ENCODE results near the gene VILL. TPM values are rescaled to one million over a fixed set of nuclear protein-coding genes. Genes with fewer than 3 reads are reported as not detected.
A peak's percentile ranks its signal among the peaks of the same experiment; 100 is the strongest.
"Not testable (repeated sequence)": the region's sequence is repeated elsewhere in the genome, so short reads cannot be mapped to it uniquely, and the experiment has no call there.

Gene VILL
- total RNA-seq, 1 donor from 2014 or later, result 7.9 TPM

DNA sequence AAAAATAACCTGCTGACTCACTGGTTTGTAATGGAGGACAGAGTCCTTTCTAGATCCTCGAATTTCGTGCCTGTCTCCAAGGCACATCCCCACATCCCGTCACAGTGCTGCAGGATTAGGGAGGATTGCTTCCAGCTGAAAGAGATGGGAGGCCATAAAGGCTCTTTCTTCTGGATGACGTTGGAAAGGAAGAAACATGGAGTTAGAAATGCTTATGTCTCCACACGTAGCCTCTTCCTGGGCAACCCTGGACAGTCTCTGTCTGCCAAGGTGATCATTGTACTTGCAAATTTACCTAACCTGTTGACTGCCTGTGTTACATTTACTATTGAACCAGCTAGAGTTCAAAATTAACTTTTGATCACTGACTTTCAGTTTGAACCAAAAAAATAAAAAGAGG, 27.6 kb upstream of the VILL start:
- peak; percentile 73 for DNase-seq (ENCODE audit: low read depth)

GRCh38 chr3:37963635-37964034, 27.0 kb upstream of the VILL start:
- DNase-seq (ENCODE audit: low read depth), result peak; percentile 76

GRCh38 chr3:37964146-37964545, 26.4 kb upstream of the VILL start:
- DNase-seq (ENCODE audit: low read depth), result no peak

GRCh38 chr3:37964716-37965115, 25.9 kb upstream of the VILL start:
- no peak for DNase-seq (ENCODE audit: low read depth)

DNA sequence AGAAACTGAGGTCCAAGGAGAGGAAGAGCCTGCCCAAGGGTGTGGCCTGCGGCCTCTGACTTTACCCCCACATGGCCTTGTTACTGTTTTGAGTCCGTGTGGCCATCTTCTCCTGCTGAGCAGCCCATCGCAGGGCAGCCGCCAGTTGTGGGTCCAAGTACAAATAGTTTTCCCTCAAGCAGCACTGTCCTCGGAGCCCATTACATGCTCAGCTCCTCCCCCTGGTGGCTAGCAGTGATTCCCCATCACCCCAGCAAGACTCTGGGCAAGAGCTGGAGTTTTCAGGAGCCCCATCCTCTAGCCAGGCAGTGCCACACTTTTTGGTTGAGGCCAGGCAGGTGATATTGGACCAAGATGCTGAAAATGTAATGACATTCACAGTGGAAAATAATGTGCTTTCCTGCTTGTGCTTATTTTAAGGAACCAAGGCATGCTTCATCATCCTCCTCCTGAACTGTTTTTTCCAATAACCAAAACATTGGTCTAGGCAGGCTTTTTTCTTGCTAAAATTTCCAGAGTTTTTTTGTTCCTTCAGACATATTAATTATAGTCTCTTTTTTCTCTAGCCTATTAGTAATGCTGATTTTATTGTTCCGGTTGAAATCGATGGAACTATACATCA, 23.2 kb upstream of the VILL start:
- peak; percentile 79 for DNase-seq (ENCODE audit: low read depth)

DNA sequence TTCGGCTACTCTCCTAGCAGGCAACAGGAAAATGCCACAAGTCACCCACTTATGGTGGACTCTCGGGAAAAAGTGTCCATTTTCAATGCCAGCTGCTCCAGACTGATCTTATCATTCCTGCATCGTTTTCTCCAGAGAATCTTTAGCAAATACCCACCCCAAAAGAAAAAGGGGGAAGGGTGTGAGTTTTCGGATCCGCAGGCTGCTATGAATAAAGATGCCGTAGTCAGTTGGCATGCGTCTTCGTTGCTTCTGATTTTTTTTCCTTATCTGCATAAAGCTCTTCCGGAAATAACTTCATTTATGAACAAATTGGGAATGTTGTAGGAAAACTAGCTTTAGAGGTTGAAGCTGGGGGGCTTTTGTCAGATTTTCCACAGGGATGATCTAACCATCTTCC, 22.4 kb upstream of the VILL start:
- no peak for DNase-seq (ENCODE audit: low read depth)

- peak; percentile 92 for DNase-seq (ENCODE audit: low read depth)
Observed at GRCh38 chr3:37968813-37969595, 21.6 kb upstream of the VILL start.

DNA sequence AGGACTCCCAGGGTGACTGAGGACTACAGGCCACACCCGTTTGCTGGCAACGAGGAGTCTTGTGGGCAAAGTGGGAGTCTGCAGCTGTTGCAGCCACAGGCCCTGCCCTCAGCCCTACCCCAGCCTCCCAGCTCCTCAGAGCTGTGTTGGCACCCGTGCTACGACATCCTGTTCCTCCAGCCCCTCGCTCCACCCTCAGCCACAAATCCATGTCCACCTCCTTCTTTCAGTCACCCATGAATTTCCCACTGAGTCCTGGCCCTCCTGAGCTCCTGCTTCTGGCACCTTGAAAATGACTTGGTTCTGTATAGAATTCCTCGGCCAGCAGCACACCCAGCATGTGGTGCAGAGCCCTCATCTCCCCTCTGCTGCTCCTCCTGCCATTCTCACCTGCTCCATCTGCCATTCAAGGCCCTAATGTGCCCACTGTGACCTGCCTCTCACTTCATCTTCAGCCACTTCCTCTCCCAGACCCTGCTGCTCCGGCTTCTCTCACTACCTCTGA, 20.9 kb upstream of the VILL start:
- DNase-seq (ENCODE audit: low read depth), result peak; percentile 99

DNA sequence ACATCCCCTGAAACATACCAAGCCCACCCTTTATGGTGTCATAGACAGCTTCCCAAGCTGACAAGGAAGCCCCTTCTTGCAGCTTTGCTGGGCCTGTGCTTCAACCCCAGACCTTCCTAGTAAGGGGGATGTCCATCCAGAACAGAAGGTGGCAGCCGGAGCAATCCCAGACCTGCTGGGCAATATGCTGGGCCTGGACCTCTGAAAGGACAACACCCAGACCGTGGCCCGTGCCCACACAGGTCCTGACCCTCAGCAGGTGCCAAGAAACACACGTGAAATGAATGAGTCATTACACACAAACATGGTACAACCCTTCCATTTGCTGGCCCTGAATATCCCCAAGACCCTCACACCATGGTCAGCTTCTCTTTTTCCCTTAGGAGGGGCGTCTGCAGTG, 19.8 kb upstream of the VILL start:
- DNase-seq (ENCODE audit: low read depth), result peak; percentile 64

DNA sequence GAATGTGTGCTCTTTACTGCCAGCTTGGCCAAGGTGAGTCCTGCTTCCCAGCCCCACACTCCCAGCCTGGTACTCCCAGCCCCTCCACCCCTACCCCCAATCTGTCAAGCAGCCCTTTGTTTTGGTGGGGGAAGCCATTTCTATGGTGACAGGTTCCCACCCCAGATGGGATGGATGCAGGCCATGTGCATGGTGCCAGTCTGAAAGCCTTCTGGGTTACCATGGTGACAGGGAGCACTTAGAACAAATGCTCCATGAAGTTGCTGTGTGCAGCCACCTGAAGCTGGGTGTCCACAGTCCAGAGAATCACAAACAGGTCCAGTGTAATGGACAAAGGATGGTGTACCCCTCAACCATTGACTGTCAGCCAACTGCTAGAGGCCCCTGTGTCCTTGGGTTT, 19.1 kb upstream of the VILL start:
- DNase-seq (ENCODE audit: low read depth), result no peak

DNA sequence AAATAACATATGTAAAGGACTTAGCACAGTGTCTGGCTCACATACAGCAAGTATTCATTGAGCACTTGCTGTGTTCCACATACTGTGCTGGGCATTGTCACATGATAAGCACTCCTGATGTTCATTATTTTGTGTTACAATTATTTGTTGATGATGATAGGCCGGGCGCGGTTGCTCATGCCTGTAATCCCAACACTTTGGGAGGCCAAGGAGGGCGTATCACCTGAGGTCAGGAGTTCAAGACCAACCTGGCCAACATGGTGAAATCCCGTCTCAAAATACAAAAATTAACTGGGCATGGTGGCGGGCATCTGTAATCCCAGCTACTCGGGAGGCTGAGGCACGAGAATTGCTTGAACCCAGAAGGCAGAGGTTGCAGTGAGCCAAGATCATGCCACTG, 18.5 kb upstream of the VILL start:
- DNase-seq (ENCODE audit: low read depth), result not testable (repeated sequence)

DNA sequence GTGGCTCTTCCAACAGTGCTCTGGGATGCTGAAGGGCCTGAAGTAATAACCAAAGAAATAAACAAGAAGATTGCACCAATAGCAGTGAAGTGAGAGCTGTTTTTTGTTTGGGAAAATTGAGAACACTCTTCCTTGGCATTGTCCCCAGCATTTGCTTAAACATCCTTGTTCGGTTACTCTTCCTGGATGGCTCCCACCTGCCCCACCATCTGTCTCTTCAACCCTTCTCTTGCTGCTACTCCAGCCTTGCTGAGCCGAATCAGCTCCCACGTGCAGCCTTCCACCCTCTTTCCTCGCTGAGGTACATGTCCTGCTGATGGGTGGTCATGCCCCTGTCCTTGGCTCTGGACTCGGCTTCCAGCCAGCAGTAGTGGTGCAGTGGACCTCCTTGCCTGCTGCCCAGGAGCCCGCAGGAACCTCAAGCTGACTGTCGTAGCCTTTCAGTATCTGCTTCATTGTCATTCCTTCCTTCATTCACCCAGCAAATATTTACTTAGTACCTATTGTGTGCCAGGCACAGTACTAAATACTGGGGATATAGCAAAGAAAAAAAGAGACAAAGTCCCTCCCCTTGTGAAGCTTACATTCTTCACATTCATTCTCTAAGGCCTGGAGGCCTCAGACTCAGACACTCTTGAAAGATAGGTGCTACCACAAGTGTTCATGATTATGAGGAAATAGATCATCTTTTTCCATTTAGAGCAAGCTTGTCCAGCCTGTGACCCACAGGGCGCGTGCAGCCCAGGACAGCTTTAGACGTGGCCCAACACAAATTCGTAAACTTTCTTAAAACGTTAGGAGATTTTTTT, 17.1 kb upstream of the VILL start:
- no peak for DNase-seq (ENCODE audit: low read depth)

- DNase-seq (ENCODE audit: low read depth), result peak; percentile 83
Observed at GRCh38 chr3:37974121-37975083, 16.2 kb upstream of the VILL start.

DNA sequence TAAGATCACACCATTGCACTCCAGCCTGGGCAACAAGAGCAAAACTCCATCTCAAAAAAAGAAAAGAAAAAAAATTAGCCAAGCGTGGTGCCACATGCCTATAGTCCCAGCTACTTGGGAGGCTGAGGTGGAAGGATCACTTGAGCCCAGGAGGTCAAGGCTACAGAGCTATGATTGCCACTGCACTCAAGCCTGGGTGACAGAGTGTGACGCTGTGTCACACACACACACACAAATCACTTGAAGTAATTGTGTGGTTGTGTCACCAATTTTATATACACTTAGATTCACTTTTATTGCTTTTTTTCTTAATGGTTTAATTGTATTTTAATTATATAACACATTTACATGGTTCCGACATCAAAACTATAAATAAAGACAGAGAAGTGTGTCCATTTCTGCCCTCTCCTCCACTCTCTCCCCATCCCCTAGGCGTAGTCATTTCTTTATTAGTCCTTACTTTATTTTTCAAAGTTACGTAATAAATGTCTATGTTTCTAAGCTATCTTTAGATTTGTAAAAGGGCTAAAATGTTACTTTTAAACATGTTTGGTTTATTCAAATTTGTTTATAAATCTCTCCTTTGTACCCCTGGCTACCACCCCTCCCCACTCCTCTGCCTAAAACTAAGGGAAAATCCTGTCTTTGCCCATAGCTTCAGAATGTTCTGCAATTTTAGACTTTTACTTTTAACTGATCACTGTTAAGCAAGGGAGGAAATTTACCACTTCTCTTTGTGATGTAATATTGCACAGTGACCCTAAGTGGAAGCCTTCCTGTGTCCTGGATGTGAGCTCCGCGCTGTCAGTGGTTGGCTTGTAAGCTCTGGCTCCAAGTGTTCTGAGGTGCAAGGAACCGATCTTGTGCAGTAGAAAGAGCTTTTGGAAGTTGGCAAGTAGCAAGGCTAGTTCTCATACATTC, 10.8 kb upstream of the VILL start:
- no peak for DNase-seq (ENCODE audit: low read depth)

DNA sequence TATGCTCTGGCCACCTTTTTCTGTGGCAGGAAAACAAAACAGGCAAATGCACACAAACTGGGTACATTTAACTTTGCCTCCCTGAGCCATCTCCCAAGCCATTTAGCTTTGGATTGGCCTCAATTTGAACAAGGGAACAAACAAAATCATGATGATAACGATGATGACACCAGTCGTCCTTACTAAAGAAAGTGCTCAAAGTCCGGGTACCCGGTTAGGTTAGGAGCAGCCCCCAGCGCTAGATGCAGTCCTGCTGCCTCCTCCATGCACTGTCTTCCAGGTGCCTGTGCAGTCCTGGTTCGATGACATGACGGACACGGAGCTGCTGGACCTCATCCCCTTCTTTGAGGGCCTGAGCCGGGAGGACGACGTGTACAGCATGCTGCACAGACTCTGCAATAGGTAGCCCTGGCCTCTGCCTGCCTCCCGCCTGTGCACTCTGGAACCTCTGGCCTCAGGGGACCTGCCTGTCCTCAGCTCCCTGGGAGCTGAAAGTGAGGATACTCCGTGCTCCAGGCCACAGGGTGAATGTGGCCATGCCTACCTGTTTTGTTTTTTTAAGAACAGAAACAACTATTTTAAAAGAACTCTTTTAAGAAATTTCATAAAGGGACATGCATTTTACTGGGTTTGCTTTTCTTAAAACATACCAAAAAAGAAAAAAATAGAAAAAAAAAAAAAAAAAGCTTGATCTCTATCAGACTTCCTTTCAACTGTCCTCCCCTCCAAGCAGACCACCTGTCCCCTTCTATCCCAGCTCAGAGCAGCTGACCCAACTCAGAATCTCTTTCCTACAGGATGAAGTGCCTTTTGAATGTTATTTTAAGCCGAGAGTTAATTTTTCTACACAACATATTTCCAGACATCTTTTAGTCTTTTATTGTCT, 9.9 kb upstream of the VILL start:
- peak; percentile 58 for DNase-seq (ENCODE audit: low read depth)

DNA sequence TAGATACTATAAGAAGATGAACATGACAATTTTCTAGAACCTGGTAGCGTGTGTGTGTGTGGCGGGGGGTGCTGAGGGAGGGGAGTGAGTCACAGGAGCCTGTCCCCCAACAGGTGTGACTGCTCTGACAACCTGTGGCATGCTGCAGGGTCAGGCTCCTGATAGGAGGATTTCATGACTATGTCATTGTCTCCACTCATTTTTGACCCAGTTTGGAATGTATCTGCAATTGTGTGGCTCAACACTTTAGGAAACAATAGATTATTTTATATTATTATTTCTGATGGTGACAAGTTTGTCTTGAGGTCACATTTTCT, 9.3 kb upstream of the VILL start:
- peak; percentile 56 for DNase-seq (ENCODE audit: low read depth)

GRCh38 chr3:37982331-37982730, 8.3 kb upstream of the VILL start:
- DNase-seq (ENCODE audit: low read depth), result no peak

DNA sequence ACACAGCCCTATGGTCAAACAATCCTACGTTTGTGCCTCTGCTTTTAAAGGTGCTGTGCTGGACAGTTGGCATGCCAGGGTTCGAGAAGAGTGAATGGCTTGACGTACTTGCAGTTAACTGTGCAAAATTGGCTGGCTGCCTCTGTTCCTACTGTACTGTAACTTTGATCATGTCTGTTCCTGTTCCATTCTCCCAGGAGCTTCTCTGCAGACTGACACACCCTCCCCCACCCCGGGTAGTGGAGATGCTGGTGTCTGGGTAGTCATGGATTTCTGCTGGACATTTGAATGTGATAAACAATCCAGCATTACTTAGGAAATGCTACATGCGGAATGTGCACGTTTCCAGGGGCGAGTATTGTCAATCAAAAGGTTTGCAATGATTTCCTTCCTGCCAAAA, 6.5 kb upstream of the VILL start:
- no peak for DNase-seq (ENCODE audit: low read depth)

GRCh38 chr3:37984596-37984995, 6.0 kb upstream of the VILL start:
- no peak for DNase-seq (ENCODE audit: low read depth)
